Measurements from ENCODE around the gene SLIT3.
"Not testable (repeated sequence)": the region's sequence is repeated elsewhere in the genome, so short reads cannot be mapped to it uniquely, and the experiment has no call there.

SLIT3 gene

DNA sequence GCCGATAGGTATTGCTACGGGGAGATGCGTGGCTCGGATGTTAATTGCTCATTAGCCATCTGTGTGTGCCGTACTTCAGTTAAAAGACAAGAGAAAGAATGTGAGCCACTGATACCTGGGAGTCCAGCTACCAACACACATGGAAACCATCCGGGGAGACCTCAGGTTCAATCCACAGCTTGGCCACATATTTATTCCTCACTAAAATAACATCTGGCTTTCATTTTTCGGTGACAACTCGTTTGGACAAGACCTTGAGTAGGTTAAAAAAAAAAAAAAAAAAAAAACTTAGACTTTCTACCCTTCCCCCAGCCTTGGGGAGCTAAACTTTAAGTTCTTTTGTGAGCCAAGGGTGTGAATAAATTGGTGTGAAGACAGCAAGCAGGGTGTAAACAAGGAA, 84.1 kb downstream of the SLIT3 start:
- DNase-seq, result no peak

GRCh38 chr5:169213479-169213878, 87.5 kb downstream of the SLIT3 start:
- DNase-seq, result no peak

- not testable (repeated sequence) for DNase-seq
Observed at GRCh38 chr5:169211761-169212160, 89.2 kb downstream of the SLIT3 start.

- no peak for DNase-seq
Observed at GRCh38 chr5:169204788-169205400, 96.0 kb downstream of the SLIT3 start.

GRCh38 chr5:169202969-169203368, 98.0 kb downstream of the SLIT3 start:
- DNase-seq, result no peak

DNA sequence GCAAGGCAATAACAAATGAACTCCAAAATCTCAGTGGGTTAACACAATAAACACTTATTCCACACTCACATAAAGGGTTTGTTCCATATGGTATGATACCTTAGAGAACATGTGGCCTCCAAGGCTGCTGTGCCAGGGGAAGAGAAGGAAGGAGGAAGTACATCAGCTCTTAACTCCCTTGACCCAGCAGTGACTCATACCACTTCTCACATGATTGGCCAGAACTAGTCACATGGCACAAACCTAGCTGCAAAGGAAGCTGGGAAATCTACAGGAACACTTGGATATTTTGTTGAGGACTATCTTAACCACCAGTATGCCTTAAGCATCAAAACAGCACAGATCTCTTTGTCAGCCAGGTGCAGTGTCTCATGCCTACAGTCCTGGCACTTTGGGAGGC, 99.3 kb downstream of the SLIT3 start:
- no peak for DNase-seq

DNA sequence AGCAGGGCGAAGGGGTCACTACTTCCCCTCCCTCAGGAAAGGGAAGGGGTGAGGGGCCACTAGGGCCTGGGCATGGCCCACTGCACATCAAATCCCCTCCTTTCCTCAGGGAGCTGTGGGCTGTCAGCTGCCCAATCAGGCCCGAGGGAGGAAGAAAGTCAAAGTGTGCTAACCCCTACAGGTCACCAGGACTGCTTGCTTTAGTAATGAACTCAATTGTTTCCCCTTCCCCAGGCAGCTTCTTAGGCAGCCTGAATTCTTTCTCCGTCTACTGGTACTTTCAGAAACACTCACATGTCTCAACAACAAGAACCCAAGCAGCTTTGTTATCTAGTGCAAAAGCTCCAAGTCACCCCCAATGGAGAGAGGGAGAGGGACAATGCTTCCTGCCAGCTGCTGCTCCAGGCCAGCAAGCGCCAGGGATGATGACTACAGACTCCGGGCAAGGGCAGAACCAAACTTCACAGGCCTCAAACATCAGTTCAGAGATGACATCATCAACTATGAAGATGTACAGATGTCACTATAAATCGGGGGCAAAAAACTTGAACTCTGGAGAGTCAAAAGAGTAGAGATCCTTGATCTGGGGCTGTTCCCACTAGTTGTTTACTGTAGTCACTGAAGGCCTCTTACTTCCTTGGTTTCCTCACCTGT, 100.7 kb downstream of the SLIT3 start:
- DNase-seq, result no peak

- DNase-seq, result no peak
Observed at GRCh38 chr5:169197343-169197742, 103.6 kb downstream of the SLIT3 start.

GRCh38 chr5:169196059-169196458, 104.9 kb downstream of the SLIT3 start:
- no peak for DNase-seq

GRCh38 chr5:169195601-169196000, 105.3 kb downstream of the SLIT3 start:
- DNase-seq, result no peak

DNA sequence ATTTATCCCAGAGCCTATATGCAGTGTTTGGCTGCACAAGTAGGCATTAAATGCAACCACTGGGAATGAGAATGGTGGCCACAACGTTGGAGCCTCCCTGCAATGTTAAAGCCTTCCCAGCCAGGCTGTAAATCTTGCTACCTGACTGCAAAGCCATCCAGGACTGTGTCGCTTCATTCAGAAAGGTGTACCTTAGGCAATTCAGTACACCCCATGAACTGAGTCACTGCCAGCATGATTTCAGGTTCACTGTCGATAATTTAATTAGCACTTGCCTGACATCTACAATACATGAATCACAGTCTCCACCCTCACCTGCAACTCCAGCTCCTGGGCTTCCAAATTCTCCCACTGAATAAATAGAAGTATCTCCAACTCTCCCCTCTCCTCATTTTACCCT, 108.4 kb downstream of the SLIT3 start:
- no peak for DNase-seq

GRCh38 chr5:169190849-169191248, 110.1 kb downstream of the SLIT3 start:
- no peak for DNase-seq

DNA sequence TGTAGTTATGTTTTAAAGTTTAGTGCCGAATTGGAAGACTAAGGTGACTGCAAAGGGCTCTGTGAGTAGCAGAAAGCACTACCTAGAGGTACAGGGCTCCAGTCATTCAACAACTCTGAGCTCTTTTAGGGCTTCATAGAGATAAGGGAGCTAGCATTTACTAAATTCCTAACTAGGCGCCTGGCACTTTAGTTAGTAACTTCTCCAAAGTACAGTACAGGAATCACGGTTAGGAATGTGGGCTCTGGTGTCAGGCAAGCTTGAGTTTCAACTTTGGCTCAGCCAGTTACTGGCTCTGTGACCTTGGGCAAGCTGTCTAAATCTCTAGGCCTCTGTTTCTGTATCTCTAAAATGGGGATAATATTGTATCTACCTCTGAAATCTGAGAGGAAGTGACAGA, 115.3 kb downstream of the SLIT3 start:
- no peak for DNase-seq

DNA sequence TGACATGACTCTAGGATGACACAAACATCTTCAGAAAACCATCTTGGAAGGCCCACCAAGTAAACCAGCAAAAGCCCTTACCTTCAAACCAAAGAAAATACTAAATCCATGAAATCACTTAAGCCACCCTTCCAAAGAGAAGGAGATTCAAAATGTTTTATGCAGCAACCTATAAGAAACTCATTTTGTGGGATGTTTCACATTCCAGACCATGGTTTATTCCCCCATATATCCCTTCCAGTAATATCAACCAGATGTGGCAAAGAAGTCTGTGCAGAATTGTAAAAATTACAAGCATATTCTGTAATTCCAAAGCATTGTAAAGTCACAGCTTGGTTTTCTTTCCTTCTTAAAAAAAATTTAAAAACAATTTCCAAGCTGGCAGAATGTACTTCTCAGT, 117.4 kb downstream of the SLIT3 start:
- DNase-seq, result no peak

DNA sequence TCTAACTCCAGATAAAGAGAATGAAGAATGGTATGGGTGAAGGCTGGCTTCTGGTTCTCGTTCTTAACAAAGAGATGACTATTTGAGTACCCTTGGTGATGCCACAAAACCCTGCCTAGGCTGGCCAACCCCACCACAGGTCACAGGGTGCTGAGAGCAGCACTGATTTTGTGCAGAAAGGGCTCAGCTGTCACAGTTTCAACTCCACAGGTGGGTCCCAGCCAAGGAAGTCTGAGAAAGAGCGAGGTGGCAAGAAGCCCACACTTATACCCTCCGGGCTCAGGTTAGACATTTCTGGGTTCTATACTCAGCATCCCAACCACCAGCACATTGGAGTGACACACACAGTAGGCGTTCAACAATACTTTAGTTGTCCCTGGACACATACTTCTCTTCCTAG, 118.1 kb downstream of the SLIT3 start:
- no peak for DNase-seq

DNA sequence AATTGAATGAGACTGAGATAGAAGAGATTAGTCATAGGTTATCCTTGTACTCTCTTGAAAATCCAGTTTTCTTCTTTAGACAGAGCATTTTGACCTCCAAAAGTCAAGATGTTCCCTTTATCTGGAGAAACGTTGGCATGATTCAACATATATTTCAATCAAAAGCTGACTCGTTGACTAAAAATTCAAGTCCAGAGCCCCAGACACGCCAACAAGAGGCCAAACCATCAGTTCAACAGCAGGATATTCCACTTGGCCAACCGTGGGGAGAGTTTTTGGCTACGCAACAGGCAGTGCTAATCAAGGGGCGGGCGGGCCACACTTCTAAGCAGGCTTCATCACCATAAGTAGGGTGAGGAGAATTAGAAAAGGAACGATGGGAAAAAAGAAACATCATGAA, 119.1 kb downstream of the SLIT3 start:
- no peak for DNase-seq

GRCh38 chr5:169178754-169179153, 122.2 kb downstream of the SLIT3 start:
- no peak for DNase-seq

DNA sequence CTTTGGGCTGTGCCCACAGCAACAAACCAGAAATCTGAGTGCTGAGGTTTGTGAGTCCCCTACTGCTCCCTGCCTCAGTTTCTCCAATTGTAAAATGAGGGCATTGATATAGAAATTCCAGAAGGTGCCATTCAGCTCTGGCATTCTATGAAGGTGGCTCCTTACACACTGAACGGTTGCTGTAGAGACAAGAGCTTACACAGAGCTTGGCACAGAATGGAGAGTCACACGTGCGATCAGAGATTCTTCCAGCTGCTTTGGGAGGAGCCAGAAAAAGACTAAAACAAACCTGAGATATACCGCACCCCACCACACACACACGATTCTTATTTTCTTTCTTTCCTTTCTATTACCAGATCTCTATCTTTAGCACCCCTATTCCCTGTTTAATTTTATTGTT, 122.7 kb downstream of the SLIT3 start:
- DNase-seq, result no peak

- no peak for DNase-seq
Observed at GRCh38 chr5:169176709-169177694, 123.9 kb downstream of the SLIT3 start.

- no peak for DNase-seq
Observed at GRCh38 chr5:169175733-169176132, 125.2 kb downstream of the SLIT3 start.

DNA sequence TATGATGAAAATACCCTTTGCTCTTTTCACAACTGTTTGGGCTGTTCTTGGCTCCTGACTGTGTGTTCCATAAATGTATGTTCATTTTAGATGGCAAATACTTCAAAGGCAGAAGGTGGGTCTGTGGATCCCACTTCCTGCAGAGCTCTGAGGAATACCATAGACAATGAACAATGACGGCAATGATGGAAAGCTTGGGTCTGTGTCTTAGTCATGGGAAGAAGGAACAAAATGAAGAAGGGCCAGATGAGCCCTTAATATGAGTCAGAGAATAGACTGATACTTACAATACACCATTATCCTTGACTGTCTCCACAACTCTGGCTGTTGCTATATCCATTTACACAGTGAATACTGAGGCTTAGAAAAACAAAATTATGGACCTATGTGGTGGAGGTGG, 126.0 kb downstream of the SLIT3 start:
- DNase-seq, result no peak

GRCh38 chr5:169173372-169173771, 127.6 kb downstream of the SLIT3 start:
- no peak for DNase-seq

GRCh38 chr5:169171515-169171914, 129.4 kb downstream of the SLIT3 start:
- DNase-seq, result no peak

- no peak for DNase-seq
Observed at GRCh38 chr5:169169783-169170182, 131.2 kb downstream of the SLIT3 start.

Data from NCI-H1436 treated with DMSO at 0.1 percent for 48 hours (cell line).